Loucy (cell line): ENCODE data around the gene FARP1.

Experiments used
- H2AFZ ChIP-seq: fragments of 200-600 bp; sonication (generic); 2 replicates; pipeline ENCODE4 v1.6.0; 2016; ENCODE audit warnings: antibody characterized with exemption, mild to moderate bottlenecking, low read length, moderate library complexity
- H3F3A ChIP-seq: fragments of 200-600 bp; 2 replicates; pipeline ENCODE4 v1.6.0; 2016; ENCODE audit warnings: antibody characterized with exemption, low read depth, mild to moderate bottlenecking
- H3K27me3 ChIP-seq: fragments of 200-600 bp; sonication (generic); 2 replicates; pipeline ENCODE4 v1.6.1; 2014; ENCODE audit warnings: low read length, mild to moderate bottlenecking; ENCODE audit not compliant: insufficient read depth, poor library complexity, severe bottlenecking
- H3K36me3 ChIP-seq: fragments of 200-600 bp; sonication (generic); 2 replicates; pipeline ENCODE4 v1.6.1; 2016; ENCODE audit warnings: low read length; ENCODE audit not compliant: insufficient read depth
- H3K4me1 ChIP-seq: fragments of 200-600 bp; sonication (generic); 2 replicates; pipeline ENCODE4 v1.5.1; 2014; ENCODE audit warnings: low read length, mild to moderate bottlenecking; ENCODE audit not compliant: insufficient read depth, poor library complexity, severe bottlenecking
- H3K4me2 ChIP-seq: fragments of 200-600 bp; sonication (generic); 2 replicates; pipeline ENCODE4 v1.6.0; 2014; ENCODE audit warnings: antibody characterized with exemption, low read length, low read depth, mild to moderate bottlenecking; ENCODE audit not compliant: poor library complexity, severe bottlenecking
- H3K4me3 ChIP-seq: fragments of 200-600 bp; sonication (generic); 2 replicates; pipeline ENCODE4 v1.5.1; 2014; ENCODE audit warnings: low read length, mild to moderate bottlenecking, mixed read lengths; ENCODE audit not compliant: poor library complexity, severe bottlenecking
- H3K79me2 ChIP-seq: fragments of 200-600 bp; sonication (generic); 2 replicates; pipeline ENCODE4 v1.6.1; 2014; ENCODE audit warnings: low read length; ENCODE audit not compliant: insufficient read depth
- H3K9ac ChIP-seq: fragments of 200-600 bp; sonication (generic); 2 replicates; pipeline ENCODE4 v1.6.0; 2014; ENCODE audit warnings: mild to moderate bottlenecking, low read depth, low read length, moderate library complexity; ENCODE audit not compliant: poor library complexity, severe bottlenecking
- H3K9me2 ChIP-seq: fragments of 200-600 bp; sonication (generic); replicated peaks from 2 replicates; pipeline ENCODE4 v1.6.1; 2016; ENCODE audit warnings: low read depth, low read length, mixed read lengths
- H3K9me3 ChIP-seq: fragments of 200-600 bp; sonication (generic); 2 replicates; pipeline ENCODE4 v1.6.1; 2014; ENCODE audit warnings: mild to moderate bottlenecking, antibody characterized with exemption, low read length, low read depth; ENCODE audit not compliant: insufficient read depth
- H4K20me1 ChIP-seq: fragments of 200-600 bp; sonication (generic); 2 replicates; pipeline ENCODE4 v1.6.0; 2014; ENCODE audit warnings: antibody characterized with exemption, low read length, mild to moderate bottlenecking; ENCODE audit not compliant: insufficient read depth, poor library complexity, severe bottlenecking
- CTCF ChIP-seq: fragments of 200-600 bp; sonication (generic); conservative IDR thresholded peaks from 2 replicates; pipeline ENCODE4 v1.5.1; 2014; ENCODE audit warnings: mild to moderate bottlenecking, antibody characterized with exemption, low read length
- EZH2phosphoT487 ChIP-seq: fragments of 200-600 bp; IDR thresholded peaks from 2 replicates; pipeline ENCODE4 v1.6.1; 2018; ENCODE audit warnings: antibody characterized with exemption, mild to moderate bottlenecking, moderate library complexity, borderline replicate concordance

The FARP1 gene

GRCh38 chr13:98439896-98440295 lies 297.0 kb downstream of the FARP1 start:
- Histone ChIP-seq H3K9ac (no peak overlapping the region), H3K36me3 (no peaks in the 10 kb centered on the region), H3K79me2 (no peaks in the 10 kb centered on the region), H4K20me1 (no peaks in the 10 kb centered on the region), H2AFZ (no peak overlapping the region), H3K4me2 (no peak overlapping the region), H3K27me3 (no peaks in the 10 kb centered on the region), H3K4me3 (no peak overlapping the region), H3K9me3 (no peaks in the 10 kb centered on the region), H3F3A (no peaks in the 10 kb centered on the region), H3K4me1 (no peaks in the 10 kb centered on the region), H3K9me2 (no peaks in the 10 kb centered on the region)
- no peak for TF ChIP-seq CTCF
- no peak for TF ChIP-seq EZH2phosphoT487

- Histone ChIP-seq H3K4me1 (no peaks in the 10 kb centered on the region), H3F3A (no peaks in the 10 kb centered on the region), H4K20me1 (no peaks in the 10 kb centered on the region), H3K9me3 (no peaks in the 10 kb centered on the region), H3K9me2 (no peaks in the 10 kb centered on the region), H3K4me3 (no peak overlapping the region), H3K9ac (no peak overlapping the region), H3K4me2 (no peak overlapping the region), H2AFZ (no peak overlapping the region), H3K79me2 (no peaks in the 10 kb centered on the region), H3K36me3 (no peaks in the 10 kb centered on the region), H3K27me3 (no peaks in the 10 kb centered on the region)
- no peak for TF ChIP-seq CTCF
- TF ChIP-seq EZH2phosphoT487: no peak
Observed at GRCh38 chr13:98440390-98441055, 297.6 kb downstream of the FARP1 start.

- Histone ChIP-seq H3K4me2 (no peak overlapping the region), H4K20me1 (no peaks in the 10 kb centered on the region), H3K9ac (no peak overlapping the region), H3K27me3 (no peaks in the 10 kb centered on the region), H3F3A (no peaks in the 10 kb centered on the region), H2AFZ (no peak overlapping the region), H3K4me1 (no peaks in the 10 kb centered on the region), H3K36me3 (no peaks in the 10 kb centered on the region), H3K79me2 (no peaks in the 10 kb centered on the region), H3K9me3 (no peaks in the 10 kb centered on the region), H3K4me3 (no peak overlapping the region), H3K9me2 (no peaks in the 10 kb centered on the region)
- TF ChIP-seq EZH2phosphoT487: no peak
- TF ChIP-seq CTCF: no peak
Observed at GRCh38 chr13:98441056-98441676, 298.3 kb downstream of the FARP1 start.
